Measurements from ENCODE around the gene ZNF628. TPM values are rescaled to one million over a fixed set of nuclear protein-coding genes. Genes with fewer than 3 reads are reported as not detected.
A peak's percentile ranks its signal among the peaks of the same experiment; 100 is the strongest.

ZNF628 gene
- total RNA-seq, 2 donors from 2014 or later = 9.9 to 12.6 TPM

GRCh38 chr19:55440411-55441105 lies 35.9 kb upstream of the ZNF628 start:
- peaks cover 3% of the 10 kb centered on the region for H3K9me3 Mint-ChIP-seq
- peak; percentile 91 for DNase-seq
- H3K4me3 Mint-ChIP-seq = no peak overlapping the region
- no peaks in the 10 kb centered on the region for H3K36me3 ChIP-seq (ENCODE audit: control insufficient read depth, insufficient read depth, low read length)
- no peak overlapping the region for H3K27ac ChIP-seq (ENCODE audit: low read depth, low read length)
- no peak overlapping the region for H3K27ac Mint-ChIP-seq
- H3K4me1 Mint-ChIP-seq = peaks cover 7% of the 10 kb centered on the region
- TF ChIP-seq, protein P1, sequence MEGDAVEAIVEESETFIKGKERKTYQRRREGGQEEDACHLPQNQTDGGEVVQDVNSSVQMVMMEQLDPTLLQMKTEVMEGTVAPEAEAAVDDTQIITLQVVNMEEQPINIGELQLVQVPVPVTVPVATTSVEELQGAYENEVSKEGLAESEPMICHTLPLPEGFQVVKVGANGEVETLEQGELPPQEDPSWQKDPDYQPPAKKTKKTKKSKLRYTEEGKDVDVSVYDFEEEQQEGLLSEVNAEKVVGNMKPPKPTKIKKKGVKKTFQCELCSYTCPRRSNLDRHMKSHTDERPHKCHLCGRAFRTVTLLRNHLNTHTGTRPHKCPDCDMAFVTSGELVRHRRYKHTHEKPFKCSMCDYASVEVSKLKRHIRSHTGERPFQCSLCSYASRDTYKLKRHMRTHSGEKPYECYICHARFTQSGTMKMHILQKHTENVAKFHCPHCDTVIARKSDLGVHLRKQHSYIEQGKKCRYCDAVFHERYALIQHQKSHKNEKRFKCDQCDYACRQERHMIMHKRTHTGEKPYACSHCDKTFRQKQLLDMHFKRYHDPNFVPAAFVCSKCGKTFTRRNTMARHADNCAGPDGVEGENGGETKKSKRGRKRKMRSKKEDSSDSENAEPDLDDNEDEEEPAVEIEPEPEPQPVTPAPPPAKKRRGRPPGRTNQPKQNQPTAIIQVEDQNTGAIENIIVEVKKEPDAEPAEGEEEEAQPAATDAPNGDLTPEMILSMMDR (conservative IDR thresholded peaks at IDR 0.05) = no peak
- H3K9me3 ChIP-seq (ENCODE audit: control insufficient read depth, low read length) = no peaks in the 10 kb centered on the region
- H3K27me3 ChIP-seq (ENCODE audit: control insufficient read depth, insufficient read depth, low read length, poor library complexity, severe bottlenecking) = peaks cover 81% of the 10 kb centered on the region
- no peaks in the 10 kb centered on the region for H3K36me3 Mint-ChIP-seq (ENCODE audit: low read depth)
- no peaks in the 10 kb centered on the region for H3K4me1 ChIP-seq (ENCODE audit: control insufficient read depth, insufficient read depth, low read length)
- H3K4me3 ChIP-seq (ENCODE audit: low read length) = no peak overlapping the region
- WGBS, 2 experiments (ENCODE audit: insufficient coverage in 1 of 2, insufficient read length in 1 of 2) = 17 to 18% methylated on average over 12 to 39 of the region's 39 CpGs
- H3K9ac ChIP-seq (ENCODE audit: extremely low read depth, low read length, poor library complexity, severe bottlenecking) = no peak overlapping the region
- peaks cover 55% of the 10 kb centered on the region for H3K27me3 Mint-ChIP-seq (ENCODE audit: insufficient read depth)

- peaks cover 55% of the 10 kb centered on the region for H3K27me3 Mint-ChIP-seq (ENCODE audit: insufficient read depth)
These were observed 35.1 kb upstream of the ZNF628 start for GRCh38 chr19:55441319-55441691.

DNA sequence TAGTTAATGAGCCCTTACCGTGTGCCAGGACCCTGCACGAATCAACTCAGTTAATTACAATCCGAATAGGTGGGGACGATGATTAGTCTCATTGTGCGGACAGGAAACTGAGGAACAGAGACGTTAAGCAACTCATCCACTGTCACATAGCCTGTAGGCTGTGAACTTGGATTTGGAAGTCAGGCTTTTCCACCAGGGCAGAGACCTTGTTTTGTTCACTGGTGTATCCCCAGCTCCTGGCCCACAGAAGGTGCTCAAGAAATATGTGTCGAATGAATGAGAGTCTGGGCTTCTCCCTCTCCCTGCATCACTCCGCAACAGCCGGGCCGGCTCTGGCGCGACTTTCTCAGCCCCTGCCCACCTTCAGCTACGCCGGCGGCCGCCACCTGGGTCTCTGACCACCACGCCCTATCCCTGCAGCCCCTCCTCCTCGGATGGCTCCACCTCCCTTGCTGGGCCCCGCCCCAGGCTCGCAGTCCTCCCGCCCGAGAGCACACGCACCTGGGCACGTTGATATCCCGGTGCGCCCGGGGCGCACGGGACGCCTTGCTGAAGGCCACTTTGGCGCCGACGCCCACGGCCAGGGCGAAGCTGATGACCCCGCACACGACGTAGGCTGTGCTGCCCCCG lies 34.6 kb upstream of the ZNF628 start:
- no peak overlapping the region for H3K27ac ChIP-seq (ENCODE audit: low read depth, low read length)
- H3K27ac Mint-ChIP-seq = no peak overlapping the region
- peaks cover 3% of the 10 kb centered on the region for H3K9me3 Mint-ChIP-seq
- H3K4me1 Mint-ChIP-seq = peaks cover 7% of the 10 kb centered on the region
- no peaks in the 10 kb centered on the region for H3K9me3 ChIP-seq (ENCODE audit: control insufficient read depth, low read length)
- H3K27me3 ChIP-seq (ENCODE audit: control insufficient read depth, insufficient read depth, low read length, poor library complexity, severe bottlenecking) = peaks cover 93% of the 10 kb centered on the region
- H3K9ac ChIP-seq (ENCODE audit: extremely low read depth, low read length, poor library complexity, severe bottlenecking) = no peak overlapping the region
- TF ChIP-seq, protein P1 (conservative IDR thresholded peaks at IDR 0.05) = no peak
- H3K4me1 ChIP-seq (ENCODE audit: control insufficient read depth, insufficient read depth, low read length) = no peaks in the 10 kb centered on the region
- no peak overlapping the region for H3K4me3 ChIP-seq (ENCODE audit: low read length)
- WGBS, 2 experiments (ENCODE audit: insufficient coverage in 1 of 2, insufficient read length in 1 of 2) = 4 to 6% methylated on average over 17 to 38 of the region's 39 CpGs
- peak; percentile 89 for DNase-seq
- H3K4me3 Mint-ChIP-seq = peak overlapping the region; percentile 15
- no peaks in the 10 kb centered on the region for H3K36me3 Mint-ChIP-seq (ENCODE audit: low read depth)
- H3K27me3 Mint-ChIP-seq (ENCODE audit: insufficient read depth) = peaks cover 52% of the 10 kb centered on the region
- no peaks in the 10 kb centered on the region for H3K36me3 ChIP-seq (ENCODE audit: control insufficient read depth, insufficient read depth, low read length)

More at GRCh38 chr19:55441319-55441691, 35.1 kb upstream of the ZNF628 start:
- peaks cover 3% of the 10 kb centered on the region for H3K9me3 Mint-ChIP-seq
- peaks cover 7% of the 10 kb centered on the region for H3K4me1 Mint-ChIP-seq
- TF ChIP-seq, protein P1 (conservative IDR thresholded peaks at IDR 0.05) = no peak
- Histone ChIP-seq H3K9me3 (ENCODE audit: control insufficient read depth, low read length) (no peaks in the 10 kb centered on the region), H3K36me3 (ENCODE audit: control insufficient read depth, insufficient read depth, low read length) (no peaks in the 10 kb centered on the region), H3K27ac (ENCODE audit: low read depth, low read length) (no peak overlapping the region), H3K4me1 (ENCODE audit: control insufficient read depth, insufficient read depth, low read length) (no peaks in the 10 kb centered on the region), H3K9ac (ENCODE audit: extremely low read depth, low read length, poor library complexity, severe bottlenecking) (no peak overlapping the region), H3K27me3 (ENCODE audit: control insufficient read depth, insufficient read depth, low read length, poor library complexity, severe bottlenecking) (peaks cover 88% of the 10 kb centered on the region), H3K4me3 (ENCODE audit: low read length) (no peak overlapping the region)
- 8 to 14% methylated on average over 18 to 21 of the region's 21 CpGs for WGBS, 2 experiments (ENCODE audit: insufficient coverage in 1 of 2, insufficient read length in 1 of 2)
- no peak overlapping the region for H3K27ac Mint-ChIP-seq
- no peaks in the 10 kb centered on the region for H3K36me3 Mint-ChIP-seq (ENCODE audit: low read depth)
- no peak overlapping the region for H3K4me3 Mint-ChIP-seq
- DNase-seq = no peak
